DND-41 (cell line): ENCODE measurements around the gene BICDL2.

Experiments
- ATAC-seq: fragments of 200-7000 bp; cut with Tn5 transposase; 3 replicates; pipeline ENCODE4 v1.9.1; 2021; ENCODE audit warnings: low read depth; ENCODE audit not compliant: insufficient read depth
- DNase-seq: peaks from one replicate; pipeline ENCODE4 v3.0.0-alpha.2; 2020
- H2AFZ ChIP-seq: 2 replicates; pipeline ENCODE4 v1.6.0; 2012; ENCODE audit warnings: low read depth, low read length
- H3K27ac ChIP-seq: 2 replicates; pipeline ENCODE4 v1.5.1; 2012; ENCODE audit warnings: low read length, inconsistent platforms
- H3K27me3 ChIP-seq: fragments of 200-600 bp; sonication (generic); 2 replicates; pipeline ENCODE4 v1.6.0; 2012; ENCODE audit warnings: low read length, mild to moderate bottlenecking, inconsistent platforms; ENCODE audit not compliant: insufficient read depth, poor library complexity
- H3K36me3 ChIP-seq: 2 replicates; pipeline ENCODE4 v1.5.1; 2012; ENCODE audit warnings: low read length, inconsistent platforms; ENCODE audit not compliant: insufficient read depth
- H3K4me1 ChIP-seq: 2 replicates; pipeline ENCODE4 v1.5.1; 2012; ENCODE audit warnings: mild to moderate bottlenecking, low read length; ENCODE audit not compliant: insufficient read depth
- H3K4me2 ChIP-seq: 2 replicates; pipeline ENCODE4 v1.6.0; 2012; ENCODE audit warnings: mild to moderate bottlenecking, moderate library complexity, low read length, inconsistent platforms; ENCODE audit not compliant: insufficient read depth
- H3K4me3 ChIP-seq, 2 experiments: fragments of 200-600 bp in 1 of 2; shearing (Covaris generic) in 1 of 2; 2 replicates each; pipeline ENCODE4 v1.5.1; 2012 to 2016; ENCODE audit warnings: inconsistent platforms in 2 of 2, low read length in 2 of 2, mild to moderate bottlenecking in 2 of 2, low read depth in 1 of 2, moderate library complexity in 1 of 2
- H3K79me2 ChIP-seq: 2 replicates; pipeline ENCODE4 v1.6.0; 2012; ENCODE audit warnings: low read length, inconsistent platforms; ENCODE audit not compliant: insufficient read depth
- H3K9ac ChIP-seq: 2 replicates; pipeline ENCODE4 v1.6.0; 2012; ENCODE audit warnings: low read depth, mild to moderate bottlenecking, inconsistent platforms, low read length, moderate library complexity
- H3K9me3 ChIP-seq: 2 replicates; pipeline ENCODE4 v1.5.1; 2012; ENCODE audit warnings: low read length, moderate library complexity, mild to moderate bottlenecking, inconsistent platforms; ENCODE audit not compliant: insufficient read depth, severe bottlenecking
- H4K20me1 ChIP-seq: 2 replicates; pipeline ENCODE4 v1.6.0; 2012; ENCODE audit warnings: low read length; ENCODE audit not compliant: insufficient read depth
- CTCF ChIP-seq: IDR thresholded peaks from 2 replicates; pipeline ENCODE4 v1.5.1; 2012; ENCODE audit warnings: borderline replicate concordance, low read length, moderate library complexity, mild to moderate bottlenecking; ENCODE audit not compliant: poor library complexity, severe bottlenecking; ENCODE audit errors: extremely low read depth
- EZH2 ChIP-seq: IDR thresholded peaks from 3 replicates; pipeline ENCODE4 v1.6.1; 2012; ENCODE audit warnings: borderline replicate concordance, low read depth, mild to moderate bottlenecking, moderate library complexity, low read length, inconsistent platforms; ENCODE audit not compliant: severe bottlenecking

Gene BICDL2

GRCh38 chr16:3049921-3050481 is 13.3 kb upstream of the BICDL2 start:
- Histone ChIP-seq H3K4me3 (no peak overlapping the region), H3K27me3 (peaks cover 12% of the 10 kb centered on the region), H4K20me1 (peaks cover 6% of the 10 kb centered on the region), H3K27ac (no peak overlapping the region), H3K9me3 (no peaks in the 10 kb centered on the region), H3K4me1 (peaks cover 18% of the 10 kb centered on the region), H2AFZ (no peak overlapping the region), H3K4me2 (no peak overlapping the region), H3K36me3 (peaks cover 14% of the 10 kb centered on the region), H3K9ac (no peak overlapping the region), H3K79me2 (no peaks in the 10 kb centered on the region)
- no peak for TF ChIP-seq EZH2
- TF ChIP-seq CTCF = no peak
- ATAC-seq = no peak
- DNase-seq = no peak

- no peak overlapping the region for H3K9ac ChIP-seq
- no peaks in the 10 kb centered on the region for H3K9me3 ChIP-seq
- TF ChIP-seq EZH2 = no peak
- TF ChIP-seq CTCF = no peak
- no peak overlapping the region for H3K4me2 ChIP-seq
- peaks cover 25% of the 10 kb centered on the region for H3K27me3 ChIP-seq
- no peaks in the 10 kb centered on the region for H3K36me3 ChIP-seq
- H2AFZ ChIP-seq = no peak overlapping the region
- peaks cover 10% of the 10 kb centered on the region for H3K4me1 ChIP-seq
- ATAC-seq (no peak), DNase-seq (no peak)
- H4K20me1 ChIP-seq = peaks cover 2% of the 10 kb centered on the region; the same call in 1 of the 2 replicates
- no peak overlapping the region for H3K4me3 ChIP-seq
- H3K27ac ChIP-seq = no peak overlapping the region
- no peaks in the 10 kb centered on the region for H3K79me2 ChIP-seq
Measured at GRCh38 chr16:3047387-3047720, 10.6 kb upstream of the BICDL2 start.

- no peak overlapping the region for H3K27ac ChIP-seq
- no peak overlapping the region for H3K9ac ChIP-seq
- peaks cover 25% of the 10 kb centered on the region for H3K27me3 ChIP-seq
- no peaks in the 10 kb centered on the region for H3K36me3 ChIP-seq
- peaks cover 10% of the 10 kb centered on the region for H3K4me1 ChIP-seq
- no peaks in the 10 kb centered on the region for H3K9me3 ChIP-seq
- TF ChIP-seq CTCF (no peak), EZH2 (no peak)
- H3K4me2 ChIP-seq = no peak overlapping the region
- H3K4me3 ChIP-seq = no peak overlapping the region
- H4K20me1 ChIP-seq = peaks cover 2% of the 10 kb centered on the region; the same call in 1 of the 2 replicates
- DNase-seq (no peak), ATAC-seq (no peak)
- no peaks in the 10 kb centered on the region for H3K79me2 ChIP-seq
- no peak overlapping the region for H2AFZ ChIP-seq
Measured at GRCh38 chr16:3046641-3047386, 10.1 kb upstream of the BICDL2 start.
